Measurements from ENCODE around the gene DUOXA1. TPM values are rescaled to one million over a fixed set of nuclear protein-coding genes. Genes with fewer than 3 reads are reported as not detected.
"Not testable (repeated sequence)": the region's sequence is repeated elsewhere in the genome, so short reads cannot be mapped to it uniquely, and the experiment has no call there.

DUOXA1 gene
- total RNA-seq, 1 donor from 2014 or later = 4.2 TPM

DNA sequence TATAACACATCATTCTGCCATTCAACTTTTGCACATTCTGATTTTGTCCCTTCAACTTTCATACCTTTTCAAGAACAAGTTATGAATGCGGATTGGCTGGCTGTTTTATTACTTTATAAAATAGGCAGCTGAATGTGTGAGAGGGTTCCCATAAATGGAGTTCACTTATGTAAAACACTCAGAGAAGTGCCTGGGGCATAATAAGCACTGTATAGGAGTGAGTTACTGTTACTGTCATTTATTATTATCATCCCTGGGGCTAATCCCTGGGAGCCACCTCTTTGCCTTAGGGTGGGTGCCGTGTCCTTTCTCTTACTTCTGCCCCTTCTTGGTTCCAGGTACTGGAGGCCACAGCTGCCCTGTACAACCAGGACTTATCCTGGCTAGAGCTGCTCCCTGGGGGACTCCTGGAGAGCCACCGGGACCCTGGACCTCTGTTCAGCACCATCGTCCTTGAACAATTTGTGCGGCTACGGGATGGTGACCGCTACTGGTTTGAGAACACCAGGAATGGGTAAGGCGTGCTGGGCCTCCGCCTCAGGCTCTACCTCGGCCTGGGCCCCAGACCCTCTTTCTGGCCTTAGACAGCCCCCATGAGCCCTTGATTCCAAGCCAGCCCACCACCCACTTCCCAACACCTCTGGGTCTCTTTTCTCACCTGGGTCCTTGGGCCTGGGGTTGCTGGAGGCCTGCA lies 11.0 kb upstream of the DUOXA1 start:
- Histone ChIP-seq H3K36me3 (no peaks in the 10 kb centered on the region), H3K4me3 (no peak overlapping the region), H3K9me3 (no peaks in the 10 kb centered on the region), H3K27me3 (no peaks in the 10 kb centered on the region), H3K4me1 (no peaks in the 10 kb centered on the region), H3K27ac (no peak overlapping the region)
- TF ChIP-seq, protein P1, sequence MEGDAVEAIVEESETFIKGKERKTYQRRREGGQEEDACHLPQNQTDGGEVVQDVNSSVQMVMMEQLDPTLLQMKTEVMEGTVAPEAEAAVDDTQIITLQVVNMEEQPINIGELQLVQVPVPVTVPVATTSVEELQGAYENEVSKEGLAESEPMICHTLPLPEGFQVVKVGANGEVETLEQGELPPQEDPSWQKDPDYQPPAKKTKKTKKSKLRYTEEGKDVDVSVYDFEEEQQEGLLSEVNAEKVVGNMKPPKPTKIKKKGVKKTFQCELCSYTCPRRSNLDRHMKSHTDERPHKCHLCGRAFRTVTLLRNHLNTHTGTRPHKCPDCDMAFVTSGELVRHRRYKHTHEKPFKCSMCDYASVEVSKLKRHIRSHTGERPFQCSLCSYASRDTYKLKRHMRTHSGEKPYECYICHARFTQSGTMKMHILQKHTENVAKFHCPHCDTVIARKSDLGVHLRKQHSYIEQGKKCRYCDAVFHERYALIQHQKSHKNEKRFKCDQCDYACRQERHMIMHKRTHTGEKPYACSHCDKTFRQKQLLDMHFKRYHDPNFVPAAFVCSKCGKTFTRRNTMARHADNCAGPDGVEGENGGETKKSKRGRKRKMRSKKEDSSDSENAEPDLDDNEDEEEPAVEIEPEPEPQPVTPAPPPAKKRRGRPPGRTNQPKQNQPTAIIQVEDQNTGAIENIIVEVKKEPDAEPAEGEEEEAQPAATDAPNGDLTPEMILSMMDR (IDR thresholded peaks at IDR 0.05) = no peak
- no peak for DNase-seq (ENCODE audit: low spot score in 2 of 2)
- intact Hi-C loops (cut with DNase I) = no loop called here

DNA sequence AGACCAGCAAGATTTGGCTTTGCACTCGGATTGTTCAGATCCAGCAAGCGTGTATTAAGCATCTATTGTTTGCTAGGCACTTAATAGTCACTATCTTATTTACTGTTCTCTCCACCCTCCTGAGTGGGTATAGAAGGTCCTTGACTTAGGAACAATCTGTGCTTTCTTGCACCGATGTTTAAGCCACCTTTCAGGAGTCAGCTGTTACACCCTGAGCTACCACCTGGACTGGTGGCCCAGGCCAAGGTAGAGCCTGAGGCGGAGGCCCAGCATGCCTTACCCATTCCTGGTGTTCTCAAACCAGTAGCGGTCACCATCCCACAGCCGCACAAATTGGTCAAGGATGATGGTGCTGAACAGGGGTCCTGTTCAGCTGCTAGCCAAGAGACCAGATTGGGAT lies 10.1 kb upstream of the DUOXA1 start:
- H3K4me1 ChIP-seq = peaks cover 0 to 4% of the 10 kb centered on the region in 2 donors
- intact Hi-C loops (cut with DNase I) = no loop called here
- TF ChIP-seq, protein P1 (IDR thresholded peaks at IDR 0.05) = no peak
- H3K27me3 ChIP-seq = peaks cover 7% of the 10 kb centered on the region
- no peaks in the 10 kb centered on the region for H3K36me3 ChIP-seq
- H3K9me3 ChIP-seq = no peaks in the 10 kb centered on the region
- H3K4me3 ChIP-seq = no peak overlapping the region
- no peak for DNase-seq (ENCODE audit: low spot score in 2 of 2)
- H3K27ac ChIP-seq = no peak overlapping the region

DNA sequence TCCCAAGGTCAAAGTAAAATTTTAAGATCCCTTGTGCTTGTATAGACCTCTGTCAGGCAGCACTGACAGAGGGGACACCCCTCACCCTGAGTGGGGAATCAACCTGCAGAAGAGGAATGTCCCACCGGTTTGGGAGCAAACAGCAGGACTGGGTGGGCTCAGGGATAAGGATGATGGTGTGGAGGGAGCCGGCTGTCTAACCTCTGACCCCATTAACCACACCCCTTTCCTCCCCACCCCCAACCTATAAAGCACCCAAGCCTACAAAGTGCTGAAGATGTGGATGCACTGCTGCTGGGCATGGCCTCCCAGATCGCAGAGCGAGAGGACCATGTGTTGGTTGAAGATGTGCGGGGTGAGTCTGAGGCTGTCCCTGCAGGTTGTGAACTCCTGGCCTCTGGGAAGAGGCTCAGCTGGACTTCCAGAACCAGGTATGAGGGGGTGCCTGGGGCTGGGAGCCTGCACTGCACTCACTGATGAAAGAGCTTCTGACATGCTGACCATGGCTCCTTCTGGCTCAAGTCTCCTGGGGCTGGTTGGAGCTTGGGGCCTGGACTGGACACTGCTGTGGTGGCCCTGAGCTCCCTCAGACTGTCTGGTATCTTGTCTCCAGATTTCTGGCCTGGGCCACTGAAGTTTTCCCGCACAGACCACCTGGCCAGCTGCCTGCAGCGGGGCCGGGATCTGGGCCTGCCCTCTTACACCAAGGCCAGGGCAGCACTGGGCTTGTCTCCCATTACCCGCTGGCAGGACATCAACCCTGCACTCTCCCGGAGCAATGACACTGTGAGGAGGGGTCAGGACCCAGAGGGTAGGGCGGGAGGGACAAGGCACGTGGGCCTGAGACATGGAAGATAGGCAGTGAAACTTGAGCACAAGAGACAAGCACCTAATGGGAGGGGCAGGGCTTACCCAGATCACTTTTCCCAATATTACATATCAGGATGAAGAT lies 9.4 kb upstream of the DUOXA1 start:
- DNase-seq (ENCODE audit: low spot score in 2 of 2) = no peak
- Histone ChIP-seq H3K27ac (no peak overlapping the region), H3K36me3 (no peaks in the 10 kb centered on the region), H3K9me3 (no peaks in the 10 kb centered on the region), H3K4me3 (no peak overlapping the region), H3K27me3 (peaks cover 8% of the 10 kb centered on the region), H3K4me1 (peaks cover 0 to 4% of the 10 kb centered on the region in 2 donors)
- intact Hi-C loops (cut with DNase I) = no loop called here
- TF ChIP-seq, protein P1 (IDR thresholded peaks at IDR 0.05) = no peak

DNA sequence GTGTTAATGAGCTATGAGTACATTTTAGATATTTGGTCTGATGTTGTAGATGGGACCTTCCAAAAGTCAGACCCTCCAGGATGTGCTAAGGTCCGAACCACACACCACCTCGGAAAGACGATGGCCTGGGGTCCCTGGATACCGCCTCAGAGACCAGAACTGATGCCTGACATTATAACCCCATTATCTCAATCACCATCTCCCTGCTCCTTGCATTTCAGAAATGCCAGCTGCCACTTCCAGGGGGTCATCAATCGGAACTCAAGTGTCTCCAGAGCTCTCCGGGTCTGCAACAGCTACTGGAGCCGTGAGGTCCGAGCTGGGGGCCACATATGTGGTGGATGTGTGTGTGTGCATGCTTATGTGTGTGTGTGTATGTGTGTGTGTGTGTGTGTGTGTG lies 8.0 kb upstream of the DUOXA1 start:
- H3K27me3 ChIP-seq = peaks cover 8% of the 10 kb centered on the region
- peaks cover 0 to 4% of the 10 kb centered on the region in 2 donors for H3K4me1 ChIP-seq
- no peak overlapping the region for H3K4me3 ChIP-seq
- H3K36me3 ChIP-seq = no peaks in the 10 kb centered on the region
- H3K27ac ChIP-seq = no peak overlapping the region
- intact Hi-C loops (cut with DNase I) = no loop called here
- DNase-seq (ENCODE audit: low spot score in 2 of 2) = no peak
- TF ChIP-seq, protein P1 (IDR thresholded peaks at IDR 0.05) = no peak
- H3K9me3 ChIP-seq = no peaks in the 10 kb centered on the region

DNA sequence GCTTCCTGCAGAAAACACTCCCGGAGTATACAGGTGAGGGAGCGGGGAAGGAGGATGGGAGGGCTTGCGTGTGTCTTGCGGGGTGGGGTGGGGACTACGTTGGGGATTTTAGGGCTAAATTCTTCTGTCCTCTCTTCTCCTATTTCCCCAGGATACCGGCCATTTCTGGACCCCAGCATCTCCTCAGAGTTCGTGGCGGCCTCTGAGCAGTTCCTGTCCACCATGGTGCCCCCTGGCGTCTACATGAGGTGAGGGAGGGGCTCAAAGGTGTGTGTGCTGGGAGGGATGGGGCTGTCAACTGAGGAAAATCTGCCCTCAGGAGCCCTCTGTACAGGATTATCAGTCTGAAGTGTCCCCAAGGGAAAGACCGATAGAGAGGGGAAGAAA lies 6.7 kb upstream of the DUOXA1 start:
- DNase-seq (ENCODE audit: low spot score in 2 of 2) = no peak
- no peaks in the 10 kb centered on the region for H3K9me3 ChIP-seq
- no peaks in the 10 kb centered on the region for H3K36me3 ChIP-seq
- H3K27me3 ChIP-seq = peaks cover 8% of the 10 kb centered on the region
- intact Hi-C loops (cut with DNase I) = no loop called here
- no peak overlapping the region for H3K4me3 ChIP-seq
- H3K27ac ChIP-seq = no peak overlapping the region
- TF ChIP-seq, protein P1 (IDR thresholded peaks at IDR 0.05) = no peak
- H3K4me1 ChIP-seq = peaks cover 0 to 4% of the 10 kb centered on the region in 2 donors

DNA sequence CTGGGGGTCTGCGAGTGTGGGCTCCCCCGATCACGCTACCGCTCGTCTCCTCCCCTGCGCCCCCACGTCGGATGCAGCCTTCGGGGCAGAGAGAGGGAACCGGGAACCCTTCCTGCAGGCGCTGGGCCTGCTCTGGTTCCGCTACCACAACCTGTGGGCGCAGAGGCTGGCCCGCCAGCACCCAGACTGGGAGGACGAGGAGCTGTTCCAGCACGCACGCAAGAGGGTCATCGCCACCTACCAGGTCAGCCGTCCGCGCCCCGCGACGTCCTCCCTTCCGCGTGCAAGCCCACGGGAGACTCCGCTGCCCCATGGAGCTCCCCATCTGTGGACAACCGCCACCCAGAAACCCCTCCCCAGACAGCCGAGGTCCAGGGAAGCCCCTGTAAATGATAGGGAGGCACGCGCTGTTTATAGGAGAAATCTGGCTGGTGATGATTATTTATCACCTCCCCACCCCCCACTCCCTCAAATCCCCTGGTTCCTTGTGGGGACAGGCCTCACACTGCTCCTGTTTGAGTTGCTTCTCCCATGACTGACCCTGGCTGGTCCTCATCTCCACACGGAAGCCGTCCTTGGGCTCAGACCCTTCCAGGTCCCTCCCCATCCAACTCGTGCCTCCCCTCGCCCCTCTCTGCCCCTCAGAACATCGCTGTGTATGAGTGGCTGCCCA lies 6.2 kb upstream of the DUOXA1 start:
- H3K27ac ChIP-seq; intact Hi-C loops (cut with DNase I); H3K4me3 ChIP-seq; H3K9me3 ChIP-seq; H3K27me3 ChIP-seq; H3K4me1 ChIP-seq; DNase-seq (ENCODE audit: low spot score in 2 of 2); H3K36me3 ChIP-seq: not testable (repeated sequence)

All from ascending aorta (tissue), 2 donors.